Ishikawa (cell line): ENCODE measurements around the gene PRX.

ENCODE experiments used
- CREB1 ChIP-seq: IDR thresholded peaks from 2 replicates; pipeline ENCODE4 v1.6.1; 2012; ENCODE audit warnings: low read depth
- EGR1 ChIP-seq: IDR thresholded peaks from 2 replicates; pipeline ENCODE4 v1.6.1; 2012
- EP300 ChIP-seq: IDR thresholded peaks from 2 replicates; pipeline ENCODE4 v1.6.1; 2012; ENCODE audit warnings: borderline replicate concordance
- FOXM1 ChIP-seq: IDR thresholded peaks from 2 replicates; pipeline ENCODE4 v1.6.1; 2012; ENCODE audit warnings: low read depth, borderline replicate concordance
- MAX ChIP-seq: IDR thresholded peaks from 2 replicates; pipeline ENCODE4 v1.6.1; 2012
- RAD21 ChIP-seq: IDR thresholded peaks from 2 replicates; pipeline ENCODE4 v1.6.1; 2012; ENCODE audit warnings: low read depth
- TAF1 ChIP-seq: IDR thresholded peaks from 2 replicates; pipeline ENCODE4 v1.6.1; 2012; ENCODE audit warnings: low read depth, mild to moderate bottlenecking
- TCF12 ChIP-seq: IDR thresholded peaks from 2 replicates; pipeline ENCODE4 v1.6.1; 2012; ENCODE audit warnings: low read depth

GRCh38 chr19:40413291-40413845 lies at the start of gene PRX:
- TF ChIP-seq TAF1 (no peak), EP300 (no peak), FOXM1 (no peak), TCF12 (no peak), RAD21 (no peak), EGR1 (no peak), MAX (no peak), CREB1 (no peak)
